ENCODE results near the gene LMAN2L.

LMAN2L gene

DNA sequence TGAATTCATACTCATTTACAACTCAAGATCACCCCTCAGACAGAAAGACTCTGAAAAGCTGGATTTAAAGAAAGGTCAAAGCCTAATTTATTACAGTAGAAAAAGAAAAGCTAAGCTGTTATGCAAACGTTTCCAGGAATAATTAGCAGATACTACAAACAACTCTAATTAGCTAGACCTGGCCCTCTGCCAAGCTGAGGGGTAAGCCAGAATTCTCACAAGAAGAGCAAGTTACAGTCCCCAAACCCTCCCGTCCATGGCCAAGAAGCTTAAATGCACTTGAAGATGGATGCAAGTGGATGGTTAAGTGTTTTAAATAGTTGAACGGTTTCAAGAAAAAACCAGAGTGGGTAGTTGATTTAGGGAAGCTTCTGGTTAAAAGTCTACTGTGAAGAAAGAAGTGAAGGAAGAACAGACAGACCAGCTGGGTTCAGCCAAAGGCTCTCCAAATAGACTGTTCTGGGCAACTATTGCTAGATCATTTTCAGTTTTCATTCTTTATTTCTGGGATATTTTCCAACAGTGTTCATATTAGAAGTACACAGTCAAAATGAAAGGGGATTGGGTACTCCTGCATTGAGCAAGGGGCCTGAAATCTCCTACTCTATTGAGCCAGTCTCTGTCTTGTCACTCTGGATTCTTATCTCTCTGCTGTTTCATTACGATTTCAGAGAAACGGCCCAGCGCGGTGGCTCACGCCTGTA, 4.8 kb downstream of the LMAN2L start:
- ChIA-PET POLR2A (interaction anchor here (0.7 kb wide), 1 partner anchor 197 kb away, joined by 3 read pairs; no protein-coding TSS in a partner anchor), CTCF (interaction anchor here (1.2 kb wide), 1 partner anchor 94 kb away, joined by 4 read pairs; no protein-coding TSS in a partner anchor)
- Histone ChIP-seq H3K4me3 (ENCODE audit: control insufficient read depth in 1 of 7, extremely low read depth in 1 of 7, insufficient read depth in 4 of 7, low read depth in 2 of 7, low read length in 6 of 7) (no peak overlapping the region), H3K4me1 (ENCODE audit: control extremely low read depth in 1 of 4, control insufficient read depth in 4 of 4, insufficient read depth in 4 of 4, low read length in 3 of 4) (peaks cover 8 to 16% (median 12%) of the 10 kb centered on the region in 4 experiments), H3K27me3 (replicated peaks in 2 of 5; ENCODE audit: control insufficient read depth in 4 of 5, insufficient read depth in 5 of 5, low read length in 4 of 5) (no peaks in the 10 kb centered on the region), H3K27ac (ENCODE audit: insufficient read depth in 1 of 2, low read depth in 1 of 2, low read length in 2 of 2, poor library complexity in 1 of 2, severe bottlenecking in 2 of 2) (no peak overlapping the region), H3K36me3 (ENCODE audit: control insufficient read depth in 4 of 4, insufficient read depth in 4 of 4, low read length in 3 of 4) (peaks cover 12 to 64% (median 46%) of the 10 kb centered on the region in 4 experiments), H3K9me3 (ENCODE audit: control extremely low read depth in 1 of 5, control insufficient read depth in 4 of 5, insufficient read depth in 2 of 5, low read depth in 1 of 5, low read length in 4 of 5) (no peaks in the 10 kb centered on the region)
- no peak for DNase-seq
- WGBS (ENCODE audit: insufficient coverage): 98% methylated on average over 6 of the region's 8 CpGs

DNA sequence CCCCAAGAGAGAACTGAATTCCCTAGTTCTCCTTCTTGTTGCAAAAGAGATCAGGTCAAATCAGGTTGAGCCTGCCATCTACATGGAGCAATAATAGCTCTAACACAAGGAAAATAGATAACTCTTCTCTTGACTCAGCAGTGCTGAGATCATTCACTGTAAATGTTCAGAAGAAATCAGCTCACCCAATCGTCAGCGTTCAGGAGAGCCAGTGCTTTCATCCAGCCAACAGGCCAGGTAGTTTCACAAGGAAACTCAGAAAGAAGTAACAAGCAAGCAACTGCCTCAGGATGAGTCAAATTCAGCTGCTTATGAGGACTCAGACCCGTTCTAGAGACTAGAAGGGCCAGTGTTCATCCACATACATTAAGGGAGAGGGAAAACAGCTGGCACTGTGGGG, 5.9 kb downstream of the LMAN2L start:
- POLR2A ChIA-PET: interaction anchor here (0.7 kb wide), 1 partner anchor 196 kb away, joined by 3 read pairs; no protein-coding TSS in a partner anchor

DNA sequence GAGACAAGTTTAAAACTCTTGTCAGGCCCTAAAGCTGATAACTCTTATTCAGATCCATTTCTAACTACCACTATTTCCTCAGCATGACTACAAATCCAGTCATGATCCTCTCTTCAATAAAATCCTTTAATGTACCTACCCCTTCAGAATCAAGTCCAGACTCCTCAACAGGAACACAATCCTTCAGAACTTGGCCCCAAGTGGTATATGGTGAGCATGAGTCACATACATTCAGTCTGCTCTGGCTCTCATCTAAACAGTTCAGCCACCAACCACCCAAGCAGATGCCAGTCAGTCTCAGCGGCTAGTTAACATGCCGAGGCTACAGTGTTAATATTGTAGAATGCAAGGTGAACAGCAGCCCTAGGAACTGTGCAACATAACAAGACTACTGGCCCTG, 9.7 kb downstream of the LMAN2L start:
- ChIA-PET CTCF (interaction anchor here (1.2 to 1.3 kb wide), 3 partner anchors 8 to 48 kb away, joined by 3 read pairs; no protein-coding TSS in a partner anchor), POLR2A (no interaction called here)
- Histone ChIP-seq H3K36me3 (ENCODE audit: control insufficient read depth in 4 of 4, insufficient read depth in 4 of 4, low read length in 3 of 4) (peaks cover 15 to 71% (median 49%) of the 10 kb centered on the region in 4 experiments), H3K27ac (ENCODE audit: insufficient read depth in 1 of 2, low read depth in 1 of 2, low read length in 2 of 2, poor library complexity in 1 of 2, severe bottlenecking in 2 of 2) (no peak overlapping the region), H3K9me3 (ENCODE audit: control extremely low read depth in 1 of 5, control insufficient read depth in 4 of 5, insufficient read depth in 2 of 5, low read depth in 1 of 5, low read length in 4 of 5) (no peaks in the 10 kb centered on the region), H3K27me3 (replicated peaks in 2 of 5; ENCODE audit: control insufficient read depth in 4 of 5, insufficient read depth in 5 of 5, low read length in 4 of 5) (no peaks in the 10 kb centered on the region), H3K4me1 (ENCODE audit: control extremely low read depth in 1 of 4, control insufficient read depth in 4 of 4, insufficient read depth in 4 of 4, low read length in 3 of 4) (no peaks in the 10 kb centered on the region), H3K4me3 (ENCODE audit: control insufficient read depth in 1 of 7, extremely low read depth in 1 of 7, insufficient read depth in 4 of 7, low read depth in 2 of 7, low read length in 6 of 7) (no peak overlapping the region)
- DNase-seq: no peak
- 100% methylated on average over 2 of the region's 2 CpGs for WGBS (ENCODE audit: insufficient coverage)

More for the DNA sequence above, 5.9 kb downstream of the LMAN2L start:
- Histone ChIP-seq H3K4me3 (ENCODE audit: control insufficient read depth in 1 of 7, extremely low read depth in 1 of 7, insufficient read depth in 4 of 7, low read depth in 2 of 7, low read length in 6 of 7) (no peak overlapping the region), H3K27me3 (replicated peaks in 2 of 5; ENCODE audit: control insufficient read depth in 4 of 5, insufficient read depth in 5 of 5, low read length in 4 of 5) (no peaks in the 10 kb centered on the region), H3K27ac (ENCODE audit: insufficient read depth in 1 of 2, low read depth in 1 of 2, low read length in 2 of 2, poor library complexity in 1 of 2, severe bottlenecking in 2 of 2) (no peak overlapping the region), H3K9me3 (ENCODE audit: control extremely low read depth in 1 of 5, control insufficient read depth in 4 of 5, insufficient read depth in 2 of 5, low read depth in 1 of 5, low read length in 4 of 5) (no peaks in the 10 kb centered on the region), H3K36me3 (ENCODE audit: control insufficient read depth in 4 of 4, insufficient read depth in 4 of 4, low read length in 3 of 4) (peaks cover 12 to 69% (median 50%) of the 10 kb centered on the region in 4 experiments), H3K4me1 (ENCODE audit: control extremely low read depth in 1 of 4, control insufficient read depth in 4 of 4, insufficient read depth in 4 of 4, low read length in 3 of 4) (peaks cover 3 to 11% (median 7%) of the 10 kb centered on the region in 4 experiments)
- DNase-seq: no peak
- 92% methylated on average over 3 of the region's 3 CpGs for WGBS (ENCODE audit: insufficient coverage)
- CTCF ChIA-PET: interaction anchor here (0.8 kb wide), 1 partner anchor 45 kb away, joined by 3 read pairs; no protein-coding TSS in a partner anchor

DNA sequence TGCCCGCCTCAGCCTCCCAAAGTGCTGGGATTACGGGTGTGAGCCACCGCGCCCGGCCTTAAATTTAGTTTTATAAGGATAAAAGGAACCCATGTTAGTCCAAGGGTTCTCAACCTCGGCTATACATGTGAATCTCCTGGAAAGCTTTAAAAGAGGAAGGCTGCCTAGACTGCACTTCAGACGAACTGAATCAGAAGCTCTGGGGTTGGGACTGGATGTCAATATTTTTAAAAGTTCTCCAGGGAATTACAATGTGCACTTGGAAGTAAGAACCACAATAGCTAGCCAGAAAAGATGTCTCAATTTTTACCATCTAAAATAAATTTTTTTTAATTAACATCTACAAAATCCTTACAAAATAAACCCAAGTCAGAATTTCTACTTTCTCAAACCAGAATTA, 10.1 kb downstream of the LMAN2L start:
- CTCF ChIA-PET: interaction anchor here (1.3 kb wide), 2 partner anchors 9 to 33 kb away, joined by 3 read pairs; no protein-coding TSS in a partner anchor

DNA sequence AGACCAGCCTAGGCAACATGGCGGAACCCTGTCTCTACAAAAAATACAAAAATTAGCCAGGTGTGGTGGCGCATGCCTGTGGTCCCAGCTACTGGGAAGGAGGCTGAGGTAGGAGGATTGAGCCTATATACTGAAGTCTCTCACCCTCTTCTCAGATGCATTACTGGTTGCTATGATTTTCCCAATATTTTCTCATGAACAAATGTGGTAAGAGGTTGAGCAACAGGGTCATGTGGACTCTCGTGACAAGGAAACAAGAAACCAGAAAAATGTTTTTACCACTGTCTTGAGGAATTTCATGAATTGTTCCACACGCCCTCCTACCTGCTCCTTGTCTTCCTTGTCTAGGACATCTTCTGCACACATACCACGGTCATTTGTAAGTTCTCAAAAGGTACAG, 12.4 kb downstream of the LMAN2L start:
- Histone ChIP-seq H3K36me3 (ENCODE audit: control insufficient read depth in 4 of 4, insufficient read depth in 4 of 4, low read length in 3 of 4) (peaks cover 3 to 47% (median 28%) of the 10 kb centered on the region in 4 experiments), H3K27ac (ENCODE audit: insufficient read depth in 1 of 2, low read depth in 1 of 2, low read length in 2 of 2, poor library complexity in 1 of 2, severe bottlenecking in 2 of 2) (no peak overlapping the region), H3K4me3 (ENCODE audit: control insufficient read depth in 1 of 7, extremely low read depth in 1 of 7, insufficient read depth in 4 of 7, low read depth in 2 of 7, low read length in 6 of 7) (no peak overlapping the region), H3K9me3 (ENCODE audit: control extremely low read depth in 1 of 5, control insufficient read depth in 4 of 5, insufficient read depth in 2 of 5, low read depth in 1 of 5, low read length in 4 of 5) (no peaks in the 10 kb centered on the region), H3K27me3 (replicated peaks in 2 of 5; ENCODE audit: control insufficient read depth in 4 of 5, insufficient read depth in 5 of 5, low read length in 4 of 5) (no peaks in the 10 kb centered on the region), H3K4me1 (ENCODE audit: control extremely low read depth in 1 of 4, control insufficient read depth in 4 of 4, insufficient read depth in 4 of 4, low read length in 3 of 4) (no peaks in the 10 kb centered on the region)
- CTCF ChIA-PET: interaction anchor here (1.3 kb wide), 1 partner anchor 40 kb away, joined by 3 read pairs; no protein-coding TSS in a partner anchor
- WGBS (ENCODE audit: insufficient coverage): 94% methylated on average over 3 of the region's 5 CpGs
- no peak for DNase-seq
- POLR2A ChIA-PET: no interaction called here

More for the DNA sequence above, 10.1 kb downstream of the LMAN2L start:
- Histone ChIP-seq H3K4me1 (ENCODE audit: control extremely low read depth in 1 of 4, control insufficient read depth in 4 of 4, insufficient read depth in 4 of 4, low read length in 3 of 4) (no peaks in the 10 kb centered on the region), H3K27me3 (replicated peaks in 2 of 5; ENCODE audit: control insufficient read depth in 4 of 5, insufficient read depth in 5 of 5, low read length in 4 of 5) (no peaks in the 10 kb centered on the region), H3K4me3 (ENCODE audit: control insufficient read depth in 1 of 7, extremely low read depth in 1 of 7, insufficient read depth in 4 of 7, low read depth in 2 of 7, low read length in 6 of 7) (no peak overlapping the region), H3K27ac (ENCODE audit: insufficient read depth in 1 of 2, low read depth in 1 of 2, low read length in 2 of 2, poor library complexity in 1 of 2, severe bottlenecking in 2 of 2) (no peak overlapping the region), H3K9me3 (ENCODE audit: control extremely low read depth in 1 of 5, control insufficient read depth in 4 of 5, insufficient read depth in 2 of 5, low read depth in 1 of 5, low read length in 4 of 5) (no peaks in the 10 kb centered on the region), H3K36me3 (ENCODE audit: control insufficient read depth in 4 of 4, insufficient read depth in 4 of 4, low read length in 3 of 4) (peaks cover 15 to 69% (median 44%) of the 10 kb centered on the region in 4 experiments)
- WGBS (ENCODE audit: insufficient coverage): 90% methylated on average over 6 of the region's 7 CpGs
- POLR2A ChIA-PET: interaction anchor here (0.6 kb wide), 1 partner anchor 91 kb away, joined by 3 read pairs; no protein-coding TSS in a partner anchor
- DNase-seq: no peak

DNA sequence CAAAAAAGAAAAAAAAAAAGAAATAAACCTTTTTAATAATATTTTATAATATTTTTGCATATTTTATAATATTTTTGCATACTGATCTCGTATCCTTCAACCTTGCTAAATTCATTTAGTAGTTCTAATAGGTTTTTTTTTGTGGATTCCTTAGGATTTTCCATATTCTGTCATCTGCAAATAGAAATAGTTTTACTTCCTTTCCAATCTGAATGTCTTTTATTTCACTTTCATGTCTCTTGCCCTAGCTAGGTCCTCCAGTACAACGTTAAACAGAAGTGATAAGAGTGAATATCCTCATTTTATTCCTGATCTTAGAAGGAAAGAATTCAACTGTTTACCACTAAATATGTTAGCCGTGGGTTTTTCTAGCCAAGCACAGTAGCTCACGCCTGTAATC, 13.7 kb downstream of the LMAN2L start:
- POLR2A ChIA-PET: no interaction called here
- DNase-seq: no peak
- H3K36me3 ChIP-seq (ENCODE audit: control insufficient read depth in 4 of 4, insufficient read depth in 4 of 4, low read length in 3 of 4): peaks cover 3 to 37% (median 22%) of the 10 kb centered on the region in 4 experiments
- WGBS (ENCODE audit: insufficient coverage): 100% methylated on average over 2 of the region's 4 CpGs
- H3K4me3 ChIP-seq (ENCODE audit: control insufficient read depth in 1 of 7, extremely low read depth in 1 of 7, insufficient read depth in 4 of 7, low read depth in 2 of 7, low read length in 6 of 7): no peak overlapping the region
- H3K27ac ChIP-seq (ENCODE audit: insufficient read depth in 1 of 2, low read depth in 1 of 2, low read length in 2 of 2, poor library complexity in 1 of 2, severe bottlenecking in 2 of 2): no peak overlapping the region
- no peaks in the 10 kb centered on the region for H3K27me3 ChIP-seq (replicated peaks in 2 of 5; ENCODE audit: control insufficient read depth in 4 of 5, insufficient read depth in 5 of 5, low read length in 4 of 5)
- H3K4me1 ChIP-seq (ENCODE audit: control extremely low read depth in 1 of 4, control insufficient read depth in 4 of 4, insufficient read depth in 4 of 4, low read length in 3 of 4): no peaks in the 10 kb centered on the region
- no peaks in the 10 kb centered on the region for H3K9me3 ChIP-seq (ENCODE audit: control extremely low read depth in 1 of 5, control insufficient read depth in 4 of 5, insufficient read depth in 2 of 5, low read depth in 1 of 5, low read length in 4 of 5)
- CTCF ChIA-PET: no interaction called here

DNA sequence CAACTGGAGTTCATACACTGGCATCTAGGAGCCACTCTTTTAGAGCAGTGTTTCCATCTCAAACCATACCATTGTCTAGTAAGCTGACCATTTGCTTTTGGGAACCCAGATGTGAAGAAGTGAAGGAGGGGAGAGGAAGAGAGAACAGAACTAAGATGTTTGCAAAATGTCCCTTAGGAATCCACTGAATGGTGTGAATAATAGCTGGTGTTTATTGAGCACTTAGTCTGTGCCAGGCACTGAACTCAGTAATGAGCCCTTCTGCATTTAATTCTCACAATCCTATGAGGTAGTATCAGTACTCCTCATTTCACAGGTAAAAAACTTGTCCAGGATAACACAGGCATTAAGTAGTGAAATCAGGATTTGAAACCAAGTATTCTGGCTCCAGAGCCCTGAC, 23.5 kb downstream of the LMAN2L start:
- no peaks in the 10 kb centered on the region for H3K27me3 ChIP-seq (replicated peaks in 2 of 5; ENCODE audit: control insufficient read depth in 4 of 5, insufficient read depth in 5 of 5, low read length in 4 of 5)

More for the DNA sequence above, 23.5 kb downstream of the LMAN2L start:
- H3K4me1 ChIP-seq (ENCODE audit: control extremely low read depth in 1 of 4, control insufficient read depth in 4 of 4, insufficient read depth in 4 of 4, low read length in 3 of 4): no peaks in the 10 kb centered on the region
- H3K4me3 ChIP-seq (ENCODE audit: control insufficient read depth in 1 of 7, extremely low read depth in 1 of 7, insufficient read depth in 4 of 7, low read depth in 2 of 7, low read length in 6 of 7): no peak overlapping the region
- H3K36me3 ChIP-seq (ENCODE audit: control insufficient read depth in 4 of 4, insufficient read depth in 4 of 4, low read length in 3 of 4): peaks cover 3 to 26% (median 19%) of the 10 kb centered on the region in 4 experiments
- DNase-seq: no peak
- no peaks in the 10 kb centered on the region for H3K9me3 ChIP-seq (ENCODE audit: control extremely low read depth in 1 of 5, control insufficient read depth in 4 of 5, insufficient read depth in 2 of 5, low read depth in 1 of 5, low read length in 4 of 5)
- ChIA-PET CTCF (interaction anchor here (0.5 to 1.3 kb wide), 2 partner anchors 97 to 101 kb away, joined by 3 read pairs; no protein-coding TSS in a partner anchor), POLR2A (interaction anchor here (0.6 kb wide), 1 partner anchor 80 kb away, joined by 3 read pairs; no protein-coding TSS in a partner anchor)
- no peak overlapping the region for H3K27ac ChIP-seq (ENCODE audit: insufficient read depth in 1 of 2, low read depth in 1 of 2, low read length in 2 of 2, poor library complexity in 1 of 2, severe bottlenecking in 2 of 2)

Measured in common myeloid progenitor, CD34-positive (primary cell).